Esophagus squamous epithelium (tissue), 4 donors: ENCODE results near the gene ITIH4.

Experiments
- CTCF ChIP-seq, 6 experiments: fragments of 450-650 bp in 4 of 6; fragments of 200-600 bp in 2 of 6; sonication (generic) in 2 of 6; IDR thresholded peaks; one replicate each; pipeline ENCODE4 v1.5.1; 2016 to 2019; ENCODE audit warnings: antibody characterized with exemption in 6 of 6, mild to moderate bottlenecking in 4 of 6, moderate library complexity in 4 of 6
- POLR2A ChIP-seq, 4 donors: fragments of 450-650 bp; IDR thresholded peaks; one replicate each; pipeline ENCODE4 v1.6.1; 2017; ENCODE audit warnings: antibody characterized with exemption in 4 of 4, mild to moderate bottlenecking in 4 of 4, moderate library complexity in 3 of 4

- no peak for TF ChIP-seq CTCF (IDR thresholded peaks at IDR 0.05)
- no peak for TF ChIP-seq POLR2A (IDR thresholded peaks at IDR 0.05)
Measured at GRCh38 chr3:52779011-52779836, 51.2 kb downstream of the ITIH4 start.
